OCI-LY1 (cell line): ENCODE results near the gene ADCY7.

Source experiments
- EZH2 ChIP-seq: fragments of 200-600 bp; sonication (generic), shearing (Covaris generic); IDR thresholded peaks from 2 replicates; pipeline ENCODE4 v1.8.0; 2017; ENCODE audit warnings: borderline replicate concordance, mixed run types, mild to moderate bottlenecking, antibody characterized with exemption, low read length, moderate library complexity, mixed read lengths
- TF ChIP-seq, protein P1 (sequence below): fragments of 200-600 bp; sonication (generic), shearing (Covaris generic); IDR thresholded peaks from 2 replicates; pipeline ENCODE4 v1.5.1; 2017; ENCODE audit warnings: mild to moderate bottlenecking, antibody characterized with exemption, low read length, moderate library complexity, mixed read lengths

DNA sequence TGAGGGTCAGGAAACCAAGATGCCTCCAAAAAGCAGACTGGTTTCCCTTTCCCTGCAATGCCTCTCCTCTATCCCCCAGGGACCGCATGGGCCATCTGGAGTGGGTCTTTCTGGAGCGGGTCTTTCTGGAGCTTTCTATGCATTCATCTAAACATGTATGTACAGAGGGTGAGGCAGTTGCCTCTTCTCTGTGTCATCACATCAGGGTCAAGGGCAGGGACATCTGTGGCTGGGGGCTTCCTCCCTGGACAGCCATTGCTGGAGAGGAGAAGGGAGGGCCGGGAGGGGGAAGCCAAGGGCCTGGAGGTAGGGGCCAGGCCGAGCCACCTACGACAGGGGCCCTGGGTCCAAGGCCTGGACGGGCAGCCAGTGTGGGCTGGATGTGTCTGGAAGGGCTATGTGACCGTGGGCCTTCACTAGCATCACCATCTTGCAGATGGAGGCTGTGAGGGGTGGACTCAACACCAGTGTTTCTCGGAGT is 840 bp downstream of the ADCY7 start:
- TF ChIP-seq EZH2: no peak
- TF ChIP-seq, protein P1, sequence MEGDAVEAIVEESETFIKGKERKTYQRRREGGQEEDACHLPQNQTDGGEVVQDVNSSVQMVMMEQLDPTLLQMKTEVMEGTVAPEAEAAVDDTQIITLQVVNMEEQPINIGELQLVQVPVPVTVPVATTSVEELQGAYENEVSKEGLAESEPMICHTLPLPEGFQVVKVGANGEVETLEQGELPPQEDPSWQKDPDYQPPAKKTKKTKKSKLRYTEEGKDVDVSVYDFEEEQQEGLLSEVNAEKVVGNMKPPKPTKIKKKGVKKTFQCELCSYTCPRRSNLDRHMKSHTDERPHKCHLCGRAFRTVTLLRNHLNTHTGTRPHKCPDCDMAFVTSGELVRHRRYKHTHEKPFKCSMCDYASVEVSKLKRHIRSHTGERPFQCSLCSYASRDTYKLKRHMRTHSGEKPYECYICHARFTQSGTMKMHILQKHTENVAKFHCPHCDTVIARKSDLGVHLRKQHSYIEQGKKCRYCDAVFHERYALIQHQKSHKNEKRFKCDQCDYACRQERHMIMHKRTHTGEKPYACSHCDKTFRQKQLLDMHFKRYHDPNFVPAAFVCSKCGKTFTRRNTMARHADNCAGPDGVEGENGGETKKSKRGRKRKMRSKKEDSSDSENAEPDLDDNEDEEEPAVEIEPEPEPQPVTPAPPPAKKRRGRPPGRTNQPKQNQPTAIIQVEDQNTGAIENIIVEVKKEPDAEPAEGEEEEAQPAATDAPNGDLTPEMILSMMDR: no peak
